AG10803 (cell line): ENCODE results near the gene SLC22A3.
"Not testable (repeated sequence)": the region's sequence is repeated elsewhere in the genome, so short reads cannot be mapped to it uniquely, and the experiment has no call there.

Source experiments
- DNase-seq: peaks from one replicate; pipeline ENCODE4 v3.0.0; 2010; ENCODE audit warnings: low read depth
- H3K4me3 ChIP-seq: 2 replicates; pipeline ENCODE4 v1.5.1; 2011; ENCODE audit warnings: mild to moderate bottlenecking, low read length, control low read depth
- TF ChIP-seq, protein P1 (sequence below): conservative IDR thresholded peaks from 2 replicates; pipeline ENCODE4 v1.5.1; 2011; ENCODE audit warnings: mild to moderate bottlenecking, low read length, control low read depth, inconsistent platforms

SLC22A3 gene

DNA sequence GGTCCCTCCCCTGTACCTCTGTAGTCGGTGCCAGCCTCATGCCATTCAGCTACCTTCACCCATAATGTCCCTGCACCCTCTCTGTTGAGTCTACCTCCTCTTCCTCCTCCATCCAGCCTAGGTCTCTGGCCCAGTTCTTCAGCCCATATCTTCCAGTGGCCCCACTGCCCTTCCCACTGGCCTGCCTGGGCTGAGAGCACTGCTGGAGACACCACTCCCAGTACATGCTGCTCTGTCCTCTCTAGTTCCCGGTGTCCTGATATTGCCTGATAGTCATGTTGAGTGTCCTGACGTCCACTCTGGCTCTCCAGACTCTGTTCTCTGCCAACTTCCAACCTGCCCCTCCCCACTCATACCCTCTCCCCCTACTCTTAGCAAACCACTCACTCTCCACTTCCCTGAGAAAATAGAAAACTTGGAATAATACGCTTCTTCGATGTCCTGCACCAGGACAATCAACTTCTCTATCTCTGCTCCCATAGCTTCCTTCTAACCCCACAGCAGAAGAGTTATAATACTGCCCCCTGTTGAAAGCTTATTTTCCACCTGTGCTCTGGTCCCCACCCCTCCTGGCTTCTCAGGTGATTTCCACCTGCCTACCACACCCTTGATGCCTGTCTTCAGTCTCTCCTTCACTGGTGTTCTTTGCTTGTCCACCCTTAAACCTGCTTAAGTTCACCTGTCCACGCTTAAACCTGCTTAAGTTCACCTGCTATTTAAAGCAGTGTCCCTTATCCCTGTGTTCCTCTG is 19.8 kb downstream of the SLC22A3 start:
- TF ChIP-seq, protein P1, sequence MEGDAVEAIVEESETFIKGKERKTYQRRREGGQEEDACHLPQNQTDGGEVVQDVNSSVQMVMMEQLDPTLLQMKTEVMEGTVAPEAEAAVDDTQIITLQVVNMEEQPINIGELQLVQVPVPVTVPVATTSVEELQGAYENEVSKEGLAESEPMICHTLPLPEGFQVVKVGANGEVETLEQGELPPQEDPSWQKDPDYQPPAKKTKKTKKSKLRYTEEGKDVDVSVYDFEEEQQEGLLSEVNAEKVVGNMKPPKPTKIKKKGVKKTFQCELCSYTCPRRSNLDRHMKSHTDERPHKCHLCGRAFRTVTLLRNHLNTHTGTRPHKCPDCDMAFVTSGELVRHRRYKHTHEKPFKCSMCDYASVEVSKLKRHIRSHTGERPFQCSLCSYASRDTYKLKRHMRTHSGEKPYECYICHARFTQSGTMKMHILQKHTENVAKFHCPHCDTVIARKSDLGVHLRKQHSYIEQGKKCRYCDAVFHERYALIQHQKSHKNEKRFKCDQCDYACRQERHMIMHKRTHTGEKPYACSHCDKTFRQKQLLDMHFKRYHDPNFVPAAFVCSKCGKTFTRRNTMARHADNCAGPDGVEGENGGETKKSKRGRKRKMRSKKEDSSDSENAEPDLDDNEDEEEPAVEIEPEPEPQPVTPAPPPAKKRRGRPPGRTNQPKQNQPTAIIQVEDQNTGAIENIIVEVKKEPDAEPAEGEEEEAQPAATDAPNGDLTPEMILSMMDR, result no peak
- DNase-seq, result no peak
- H3K4me3 ChIP-seq, result no peak overlapping the region

DNA sequence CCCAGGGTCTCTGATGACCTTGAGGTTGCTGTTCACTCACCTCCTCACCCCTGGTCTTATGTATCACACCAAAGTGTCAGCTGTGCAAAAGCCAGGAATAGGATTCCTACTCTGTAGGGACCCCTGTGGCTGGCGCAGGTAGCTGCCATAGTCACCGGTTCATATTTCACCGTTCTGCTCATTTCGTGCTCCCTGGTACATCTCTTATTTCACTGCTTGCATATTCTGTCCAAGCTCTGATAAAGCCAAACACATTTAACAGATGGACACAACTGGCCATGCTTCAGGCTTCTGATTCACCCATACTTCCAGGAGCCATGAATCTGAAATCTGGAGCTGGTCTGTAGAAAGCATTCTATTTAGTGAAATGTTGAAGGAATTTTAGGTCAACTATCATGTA is 20.5 kb downstream of the SLC22A3 start:
- no peak for DNase-seq
- TF ChIP-seq, protein P1, result no peak
- no peak overlapping the region for H3K4me3 ChIP-seq

DNA sequence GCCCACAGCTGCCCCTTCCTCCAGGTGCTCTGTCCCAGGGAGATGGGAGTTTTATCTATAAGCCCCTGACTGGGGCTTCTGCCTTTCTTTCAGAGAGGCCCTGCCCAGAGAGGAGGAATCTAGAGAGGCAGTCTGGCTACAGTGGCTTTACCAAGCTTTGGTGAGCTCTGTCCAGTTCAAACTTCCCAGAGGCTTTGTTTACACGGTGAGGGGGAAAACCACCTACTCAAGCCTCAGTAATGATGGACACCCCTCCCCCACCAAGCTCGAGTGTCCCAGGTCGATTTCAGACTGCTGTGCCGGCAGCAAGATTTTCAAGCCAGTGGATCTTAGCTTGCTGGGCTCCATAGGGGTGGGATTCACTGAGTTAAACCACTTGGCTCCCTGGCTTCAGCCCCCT is 25.4 kb downstream of the SLC22A3 start:
- H3K4me3 ChIP-seq, DNase-seq: not testable (repeated sequence)

DNA sequence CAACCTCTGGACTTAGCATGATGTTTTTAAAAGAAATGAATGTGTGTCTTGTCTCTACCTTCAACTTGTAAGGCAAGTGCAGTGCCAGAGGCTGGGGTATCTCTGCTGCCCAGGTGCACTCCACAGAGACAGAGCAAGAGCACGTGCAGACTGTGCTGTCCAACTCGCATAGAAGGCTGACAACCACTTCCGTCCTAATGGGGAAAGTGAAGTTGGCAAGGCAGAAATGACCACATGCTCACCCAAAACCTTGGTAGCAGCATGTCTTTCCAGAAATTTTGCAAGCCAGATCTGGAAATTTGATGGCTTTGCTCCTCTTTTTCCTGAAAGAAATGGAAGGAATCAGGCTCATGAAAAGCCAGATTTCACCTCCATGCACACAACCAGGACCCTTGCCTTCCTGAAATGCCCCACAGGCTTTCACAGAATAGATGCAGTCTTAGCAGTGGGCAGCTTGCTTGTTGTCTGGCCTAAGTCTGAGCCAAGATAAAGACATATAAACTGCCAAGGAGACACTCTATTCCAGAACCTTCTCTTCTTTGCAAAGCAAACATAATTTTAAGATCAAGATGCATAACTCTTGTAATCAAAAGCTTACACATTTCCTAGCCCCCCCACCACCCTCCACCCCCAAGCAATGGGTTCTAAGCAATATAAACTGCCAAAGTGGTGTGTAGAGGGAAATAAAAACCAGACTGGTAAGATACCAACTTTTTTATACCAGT is 26.8 kb downstream of the SLC22A3 start:
- H3K4me3 ChIP-seq, result no peak overlapping the region
- DNase-seq, result no peak
- TF ChIP-seq, protein P1, result no peak

DNA sequence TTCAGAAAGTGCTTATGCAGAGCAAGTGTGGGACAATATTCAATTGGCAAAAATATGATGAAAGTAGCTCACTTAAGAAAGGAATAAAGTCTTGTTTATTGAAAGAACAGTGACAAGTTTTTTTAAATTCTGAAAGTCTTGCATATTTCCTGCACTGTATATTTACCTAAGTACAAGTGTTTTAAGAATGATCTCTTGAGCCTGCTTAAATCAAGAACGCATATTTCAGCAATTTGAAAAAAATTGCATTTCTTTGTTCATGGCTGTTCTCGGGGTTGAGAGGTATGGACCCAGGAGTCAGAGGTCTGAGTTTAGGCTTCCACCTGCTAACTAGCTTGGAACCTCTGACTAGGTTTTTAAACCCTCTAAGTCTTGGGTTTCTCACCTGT is 27.4 kb downstream of the SLC22A3 start:
- no peak overlapping the region for H3K4me3 ChIP-seq
- TF ChIP-seq, protein P1, result no peak

DNA sequence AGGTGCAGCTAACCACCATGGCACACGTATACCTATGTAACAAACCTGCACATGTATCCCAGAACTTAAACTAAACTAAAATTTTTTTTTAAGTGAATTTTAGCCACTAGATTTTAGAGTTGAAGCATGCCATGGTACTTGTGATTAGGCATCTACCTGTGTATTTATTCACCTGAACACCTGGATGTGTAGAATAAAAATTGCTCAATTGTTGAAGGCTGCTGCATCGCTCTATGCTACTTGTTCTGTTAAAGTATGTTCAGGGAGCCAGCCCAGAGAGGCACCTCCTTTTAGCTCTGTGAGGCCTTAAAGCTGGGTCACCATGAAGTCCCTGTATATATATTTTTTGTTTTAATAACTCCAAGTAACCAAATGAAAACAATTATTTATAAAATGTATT is 28.3 kb downstream of the SLC22A3 start:
- TF ChIP-seq, protein P1, result no peak
- H3K4me3 ChIP-seq, result no peak overlapping the region

More for the DNA sequence above, 27.4 kb downstream of the SLC22A3 start:
- DNase-seq, result no peak

DNA sequence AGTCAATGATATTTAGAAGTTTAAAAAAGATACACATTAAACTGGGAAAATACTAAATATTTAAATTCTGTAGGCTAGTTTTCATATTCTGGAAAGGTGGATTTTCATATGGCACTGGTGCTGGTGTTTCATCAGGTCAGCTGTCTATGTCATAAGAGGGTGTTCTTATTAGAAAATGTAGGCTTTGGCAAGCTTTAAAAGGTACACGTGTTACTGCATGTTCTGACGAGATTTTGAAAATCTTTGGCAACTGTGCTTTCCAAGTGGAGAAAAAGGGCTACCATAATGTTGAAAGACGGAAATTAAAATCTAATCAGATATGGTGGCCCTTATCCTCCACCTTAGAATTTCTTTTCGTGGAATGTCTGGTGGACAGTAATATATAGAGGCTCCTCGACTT is 30.0 kb downstream of the SLC22A3 start:
- TF ChIP-seq, protein P1, result no peak
- DNase-seq, result no peak
- no peak overlapping the region for H3K4me3 ChIP-seq

More for the DNA sequence above, 28.3 kb downstream of the SLC22A3 start:
- no peak for DNase-seq
